IMR-90 (cell line): ENCODE results near the gene ZXDC. TPM values are rescaled to one million over a fixed set of nuclear protein-coding genes. Genes with fewer than 3 reads are reported as not detected.

Experiments used
- ATAC-seq: fragments of 200-7000 bp; cut with Tn5 transposase; 2 replicates; pipeline ENCODE4 v1.9.1; 2020; ENCODE audit warnings: low read depth, mild to moderate bottlenecking, moderate library complexity
- BruUV-seq: library from RNA; stranded (reverse); fragments of 400-500 nt; replicated peaks from 2 replicates; lab custom pipeline; 2021; lab: Mats Ljungman, UMichigan
- CTCF ChIA-PET: fragments of 300-600 bp; formaldehyde crosslinking; extraction: SDS; loops from one replicate; lab custom pipeline; 2021; ENCODE audit warnings: antibody characterized with exemption; lab: Yijun Ruan, JAX
- POLR2A ChIA-PET: fragments of 300-600 bp; sonication (Branson Sonifier 250); formaldehyde crosslinking; loops from one replicate; lab custom pipeline; 2022; ENCODE audit warnings: antibody characterized with exemption; ENCODE audit not compliant: unreplicated experiment; lab: Charles Lee
- DNase-seq: peaks from one replicate; pipeline ENCODE4 v3.0.0; 2013
- H2AFZ ChIP-seq: replicated peaks from 2 replicates; pipeline ENCODE3; 2013; ENCODE audit warnings: low read length, mild to moderate bottlenecking; ENCODE audit not compliant: poor library complexity
- H2AK5ac ChIP-seq: 2 replicates; pipeline ENCODE4 v1.6.1; 2013; ENCODE audit warnings: low read depth, low read length, inconsistent platforms
- H2AK9ac ChIP-seq: replicated peaks from 2 replicates; pipeline ENCODE3; 2013; ENCODE audit warnings: mild to moderate bottlenecking, low read depth, low read length, moderate library complexity; ENCODE audit not compliant: poor library complexity
- H2BK120ac ChIP-seq: 2 replicates; pipeline ENCODE4 v1.6.1; 2013; ENCODE audit warnings: low read depth, low read length, inconsistent platforms
- H2BK15ac ChIP-seq: 3 replicates; pipeline ENCODE4 v1.6.1; 2013; ENCODE audit warnings: low read depth, low read length, inconsistent platforms
- H2BK20ac ChIP-seq: 2 replicates; pipeline ENCODE4 v1.6.1; 2013; ENCODE audit warnings: low read depth, mild to moderate bottlenecking, inconsistent platforms, low read length, moderate library complexity
- H2BK5ac ChIP-seq: 2 replicates; pipeline ENCODE4 v1.6.1; 2013; ENCODE audit warnings: mild to moderate bottlenecking, low read depth, low read length, inconsistent platforms; ENCODE audit not compliant: poor library complexity, severe bottlenecking
- H3K14ac ChIP-seq: replicated peaks from 2 replicates; pipeline ENCODE4 v1.6.1; 2013; ENCODE audit warnings: low read depth, low read length, inconsistent platforms
- H3K18ac ChIP-seq: 2 replicates; pipeline ENCODE4 v1.6.1; 2013; ENCODE audit warnings: low read depth, low read length, control low read depth
- H3K23ac ChIP-seq: 2 replicates; pipeline ENCODE4 v1.6.1; 2013; ENCODE audit warnings: low read depth, low read length, inconsistent platforms
- H3K27ac ChIP-seq: 2 replicates; pipeline ENCODE4 v1.5.1; 2013; ENCODE audit warnings: mild to moderate bottlenecking, control low read depth, low read length; ENCODE audit not compliant: insufficient read depth
- H3K27me3 ChIP-seq: 2 replicates; pipeline ENCODE4 v1.6.1; 2013; ENCODE audit warnings: low read length; ENCODE audit not compliant: control insufficient read depth, insufficient read depth
- H3K36me3 ChIP-seq: 2 replicates; pipeline ENCODE4 v1.6.1; 2013; ENCODE audit warnings: low read length, mixed read lengths; ENCODE audit not compliant: control insufficient read depth, insufficient read depth
- H3K4ac ChIP-seq: 2 replicates; pipeline ENCODE4 v1.6.1; 2013; ENCODE audit warnings: low read depth, low read length, inconsistent platforms
- H3K4me1 ChIP-seq: 2 replicates; pipeline ENCODE4 v1.6.1; 2013; ENCODE audit warnings: low read length, mixed read lengths; ENCODE audit not compliant: control insufficient read depth, insufficient read depth
- H3K4me2 ChIP-seq: 2 replicates; pipeline ENCODE4 v1.6.1; 2013; ENCODE audit warnings: low read depth, mild to moderate bottlenecking, control low read depth, low read length, moderate library complexity
- H3K4me3 ChIP-seq: 2 replicates; pipeline ENCODE4 v1.5.1; 2013; ENCODE audit warnings: low read depth, mild to moderate bottlenecking, control low read depth, low read length, moderate library complexity; ENCODE audit not compliant: insufficient read depth
- H3K56ac ChIP-seq: 2 replicates; pipeline ENCODE4 v1.6.1; 2013; ENCODE audit warnings: low read length, inconsistent platforms; ENCODE audit not compliant: insufficient read depth; ENCODE audit errors: extremely low read depth
- H3K79me1 ChIP-seq, 2 experiments: 2 replicates each; pipeline ENCODE4 v1.6.1; 2013; ENCODE audit warnings: low read length in 2 of 2, inconsistent platforms in 1 of 2, low read depth in 1 of 2
- H3K9ac ChIP-seq: 2 replicates; pipeline ENCODE4 v1.6.1; 2013; ENCODE audit warnings: low read depth, low read length, control low read depth
- H3K9me1 ChIP-seq: 2 replicates; pipeline ENCODE4 v1.6.1; 2013; ENCODE audit warnings: low read length, inconsistent platforms; ENCODE audit not compliant: insufficient read depth
- H3K9me3 ChIP-seq: 2 replicates; pipeline ENCODE4 v1.6.1; 2013; ENCODE audit warnings: low read length; ENCODE audit not compliant: control insufficient read depth, insufficient read depth
- H4K20me1 ChIP-seq: 2 replicates; pipeline ENCODE4 v1.6.1; 2013; ENCODE audit warnings: low read length, inconsistent platforms; ENCODE audit not compliant: insufficient read depth
- H4K5ac ChIP-seq: 2 replicates; pipeline ENCODE4 v1.6.1; 2013; ENCODE audit warnings: mild to moderate bottlenecking, low read depth, low read length, control low read depth
- H4K8ac ChIP-seq, 2 experiments: 2 replicates each; pipeline ENCODE4 v1.6.1; 2013; ENCODE audit warnings: low read depth in 2 of 2, low read length in 2 of 2, control low read depth in 1 of 2, inconsistent platforms in 1 of 2
- H4K91ac ChIP-seq: 2 replicates; pipeline ENCODE4 v1.6.1; 2013; ENCODE audit warnings: low read depth, low read length, inconsistent platforms; ENCODE audit not compliant: insufficient read depth
- BHLHE40 ChIP-seq: fragments of 150-350 bp; IDR thresholded peaks from 2 replicates; pipeline ENCODE4 v1.6.1; 2016; ENCODE audit warnings: mild to moderate bottlenecking, low read depth, low read length
- CEBPB ChIP-seq: IDR thresholded peaks from 2 replicates; pipeline ENCODE4 v1.6.1; 2012; ENCODE audit warnings: low read depth, low read length, improper control_type of control experiment
- FOS ChIP-seq: fragments of 150-350 bp; IDR thresholded peaks from 2 replicates; pipeline ENCODE4 v1.6.1; 2016; ENCODE audit warnings: low read depth, low read length
- MAZ ChIP-seq: IDR thresholded peaks from 2 replicates; pipeline ENCODE4 v1.6.1; 2012; ENCODE audit warnings: low read depth, mild to moderate bottlenecking, low read length, improper control_type of control experiment, moderate library complexity, borderline replicate concordance
- MXI1 ChIP-seq: IDR thresholded peaks from 2 replicates; pipeline ENCODE4 v1.6.1; 2012; ENCODE audit warnings: low read depth, mild to moderate bottlenecking, low read length, moderate library complexity, borderline replicate concordance
- NFE2L2 ChIP-seq: fragments of 150-350 bp; IDR thresholded peaks from 2 replicates; pipeline ENCODE4 v1.6.1; 2016; ENCODE audit warnings: low read depth, mild to moderate bottlenecking, low read length
- POLR2A ChIP-seq: IDR thresholded peaks from 2 replicates; pipeline ENCODE4 v1.6.1; 2012; ENCODE audit warnings: mild to moderate bottlenecking, low read depth, low read length
- RAD21 ChIP-seq: IDR thresholded peaks from 2 replicates; pipeline ENCODE4 v1.6.1; 2012; ENCODE audit warnings: low read length, improper control_type of control experiment
- RCOR1 ChIP-seq: IDR thresholded peaks from 2 replicates; pipeline ENCODE4 v1.6.1; 2012; ENCODE audit warnings: mild to moderate bottlenecking, low read length, improper control_type of control experiment; ENCODE audit not compliant: insufficient replicate concordance
- RFX5 ChIP-seq: IDR thresholded peaks from 2 replicates; pipeline ENCODE4 v1.8.0; 2012; ENCODE audit warnings: low read depth, mild to moderate bottlenecking, low read length, moderate library complexity
- SMC3 ChIP-seq: fragments of 150-350 bp; IDR thresholded peaks from 2 replicates; pipeline ENCODE4 v1.6.1; 2016; ENCODE audit warnings: low read depth, mild to moderate bottlenecking, antibody characterized with exemption, low read length, moderate library complexity
- WGBS, 2 experiments: methylation state at CpG; one replicate each; pipeline versions ENCODE4 v1.1.5 to v1.1.7; 2013; ENCODE audit warnings: missing lambda C conversion rate in 2 of 2; ENCODE audit not compliant: insufficient read length in 1 of 2; ENCODE audit errors: extremely low coverage in 2 of 2; 5-methylcytosine and 5-hydroxymethylcytosine counted together
- dilution Hi-C: fragments of 300-500 bp; cut with HindIII; formaldehyde crosslinking; loops from one replicate; pipeline ENCODE4 v1.14.3; 2018; ENCODE audit warnings: low sequenced_read_pairs; ENCODE audit not compliant: unreplicated experiment
- in situ Hi-C: fragments of 300-500 bp; cut with MboI; formaldehyde crosslinking; loops from 3 replicates; pipeline ENCODE4 v1.14.3; 2019; ENCODE audit warnings: low sequenced_read_pairs, inconsistent platforms, mixed read lengths
- intact Hi-C: fragments of 100-400 bp; cut with micrococcal nuclease; formaldehyde crosslinking; loops from 2 replicates; pipeline ENCODE4 v1.10.0; 2022
- polyA plus RNA-seq, 3 experiments: library from polyadenylated mRNA; depleted of rRNA; stranded (reverse); fragments of >200 nt; gene quantifications; 2 replicates each; pipeline ENCODE4 v1.2.3, GENCODE V29; 2012; ENCODE audit warnings: low replicate concordance in 1 of 3
- total RNA-seq: library from RNA; depleted of rRNA; stranded (reverse); fragments of >200 nt; gene quantifications from 2 replicates; pipeline ENCODE4 v1.2.3, GENCODE V29; 2012
- TF ChIP-seq, protein P1 (sequence below): conservative IDR thresholded peaks from 2 replicates; pipeline ENCODE4 v1.5.1; 2012; ENCODE audit warnings: mild to moderate bottlenecking, low read depth, low read length, improper control_type of control experiment

Gene ZXDC
- total and polyA plus RNA-seq, 2 of the 4 experiments (the other 2 are of a cell fraction), result 11.5 to 14.3 TPM

GRCh38 chr3:126482503-126483255, 7.0 kb upstream of the ZXDC start:
- Histone ChIP-seq H3K4me3 (no peak overlapping the region), H3K56ac (no peak overlapping the region), H3K4me2 (no peak overlapping the region), H3K18ac (no peak overlapping the region), H3K4ac (no peak overlapping the region), H3K79me1 (no peaks in the 10 kb centered on the region), H4K20me1 (no peaks in the 10 kb centered on the region), H4K8ac (no peak overlapping the region), H3K4me1 (no peaks in the 10 kb centered on the region), H2AK5ac (no peak overlapping the region), H3K23ac (no peak overlapping the region), H2BK15ac (no peak overlapping the region), H2BK5ac (no peak overlapping the region), H4K91ac (no peak overlapping the region), H3K27me3 (peaks cover 2% of the 10 kb centered on the region; the same call in 1 of the 2 replicates), H2BK120ac (no peak overlapping the region), H3K27ac (no peak overlapping the region), H3K9ac (no peak overlapping the region), H4K5ac (no peak overlapping the region), H2BK20ac (no peak overlapping the region), H2AFZ (no peak overlapping the region), H3K9me1 (no peaks in the 10 kb centered on the region), H3K14ac (no peak overlapping the region), H3K9me3 (no peaks in the 10 kb centered on the region), H2AK9ac (no peak overlapping the region), H3K36me3 (no peaks in the 10 kb centered on the region)
- no peak for TF ChIP-seq RAD21
- no peak for TF ChIP-seq FOS
- no peak for TF ChIP-seq NFE2L2
- no peak for TF ChIP-seq SMC3
- TF ChIP-seq, protein P1, sequence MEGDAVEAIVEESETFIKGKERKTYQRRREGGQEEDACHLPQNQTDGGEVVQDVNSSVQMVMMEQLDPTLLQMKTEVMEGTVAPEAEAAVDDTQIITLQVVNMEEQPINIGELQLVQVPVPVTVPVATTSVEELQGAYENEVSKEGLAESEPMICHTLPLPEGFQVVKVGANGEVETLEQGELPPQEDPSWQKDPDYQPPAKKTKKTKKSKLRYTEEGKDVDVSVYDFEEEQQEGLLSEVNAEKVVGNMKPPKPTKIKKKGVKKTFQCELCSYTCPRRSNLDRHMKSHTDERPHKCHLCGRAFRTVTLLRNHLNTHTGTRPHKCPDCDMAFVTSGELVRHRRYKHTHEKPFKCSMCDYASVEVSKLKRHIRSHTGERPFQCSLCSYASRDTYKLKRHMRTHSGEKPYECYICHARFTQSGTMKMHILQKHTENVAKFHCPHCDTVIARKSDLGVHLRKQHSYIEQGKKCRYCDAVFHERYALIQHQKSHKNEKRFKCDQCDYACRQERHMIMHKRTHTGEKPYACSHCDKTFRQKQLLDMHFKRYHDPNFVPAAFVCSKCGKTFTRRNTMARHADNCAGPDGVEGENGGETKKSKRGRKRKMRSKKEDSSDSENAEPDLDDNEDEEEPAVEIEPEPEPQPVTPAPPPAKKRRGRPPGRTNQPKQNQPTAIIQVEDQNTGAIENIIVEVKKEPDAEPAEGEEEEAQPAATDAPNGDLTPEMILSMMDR, result no peak
- no peak for TF ChIP-seq POLR2A
- no peak for TF ChIP-seq MXI1
- TF ChIP-seq CEBPB, result no peak
- TF ChIP-seq MAZ, result no peak
- TF ChIP-seq BHLHE40, result no peak
- TF ChIP-seq RCOR1, result no peak
- no peak for TF ChIP-seq RFX5
- in situ Hi-C loops, result no loop called here
- no peak for DNase-seq
- CTCF ChIA-PET, result interaction anchor here (0.6 kb wide), 1 partner anchor 18 kb away, joined by 3 read pairs; no protein-coding TSS in a partner anchor
- BruUV-seq, result no TSS peak
- intact Hi-C loops, result no loop called here
- POLR2A ChIA-PET, result interaction anchor here (0.8 kb wide), 1 partner anchor 11 kb away, joined by 5 read pairs; no protein-coding TSS in a partner anchor
- 80% methylated on average over 10 of the region's 15 CpGs; no CpG with 5 or more reads in 1 of the 2 experiments for WGBS, 2 experiments
- no peak for ATAC-seq
- dilution Hi-C loops, result no loop called here
